DOHH2 (cell line): ENCODE measurements around the gene FGF11.
"Not testable (repeated sequence)": the region's sequence is repeated elsewhere in the genome, so short reads cannot be mapped to it uniquely, and the experiment has no call there.

Experiments
- H3F3A ChIP-seq: fragments of 200-600 bp; sonication (generic), shearing (Covaris generic); 2 replicates; pipeline ENCODE4 v1.6.0; 2016; ENCODE audit warnings: antibody characterized with exemption, mild to moderate bottlenecking; ENCODE audit not compliant: control insufficient read depth, insufficient read depth
- H3K27ac ChIP-seq: fragments of 200-600 bp; sonication (generic); 2 replicates; pipeline ENCODE4 v1.5.1; 2014; ENCODE audit warnings: low read depth, mild to moderate bottlenecking, low read length, moderate library complexity
- H3K27me3 ChIP-seq: fragments of 200-600 bp; sonication (generic); 2 replicates; pipeline ENCODE4 v1.6.1; 2014; ENCODE audit warnings: mild to moderate bottlenecking, low read length, mixed read lengths; ENCODE audit not compliant: control insufficient read depth
- H3K36me3 ChIP-seq: fragments of 200-600 bp; sonication (generic); 2 replicates; pipeline ENCODE4 v1.6.1; 2014; ENCODE audit warnings: mild to moderate bottlenecking, low read length, moderate library complexity, mixed read lengths; ENCODE audit not compliant: control insufficient read depth
- H3K4me1 ChIP-seq: fragments of 200-600 bp; sonication (generic); 2 replicates; pipeline ENCODE4 v1.6.1; 2014; ENCODE audit warnings: mild to moderate bottlenecking, low read length, mixed read lengths; ENCODE audit not compliant: control insufficient read depth
- H3K4me2 ChIP-seq: fragments of 200-600 bp; sonication (generic); 2 replicates; pipeline ENCODE4 v1.6.0; 2014; ENCODE audit warnings: mild to moderate bottlenecking, low read length, moderate library complexity
- H3K4me3 ChIP-seq: fragments of 200-600 bp; sonication (generic); 2 replicates; pipeline ENCODE4 v1.5.1; 2014; ENCODE audit warnings: mild to moderate bottlenecking, low read length, mixed read lengths
- H3K79me2 ChIP-seq: fragments of 200-600 bp; sonication (generic); 2 replicates; pipeline ENCODE4 v1.6.1; 2014; ENCODE audit warnings: mild to moderate bottlenecking, low read length, mixed read lengths; ENCODE audit not compliant: control insufficient read depth
- H3K9me2 ChIP-seq: fragments of 200-600 bp; sonication (generic); replicated peaks from 2 replicates; pipeline ENCODE4 v1.6.1; 2014; ENCODE audit warnings: mild to moderate bottlenecking, low read length, mixed read lengths; ENCODE audit not compliant: control insufficient read depth
- H3K9me3 ChIP-seq: fragments of 200-600 bp; sonication (generic); 2 replicates; pipeline ENCODE4 v1.6.1; 2014; ENCODE audit warnings: antibody characterized with exemption, low read length, mixed read lengths; ENCODE audit not compliant: control insufficient read depth, insufficient read depth
- H4K20me1 ChIP-seq: fragments of 200-600 bp; sonication (generic); 2 replicates; pipeline ENCODE4 v1.6.0; 2014; ENCODE audit warnings: low read depth, mild to moderate bottlenecking, antibody characterized with exemption, low read length, moderate library complexity; ENCODE audit not compliant: control insufficient read depth, insufficient read depth
- CTCF ChIP-seq: fragments of 200-600 bp; sonication (generic); IDR thresholded peaks from one replicate; pipeline ENCODE4 v1.5.1; 2014; ENCODE audit warnings: antibody characterized with exemption, mild to moderate bottlenecking, low read depth, low read length; ENCODE audit not compliant: poor library complexity, severe bottlenecking
- EZH2phosphoT487 ChIP-seq: fragments of 200-600 bp; sonication (generic); IDR thresholded peaks from 2 replicates; pipeline ENCODE4 v1.6.1; 2017; ENCODE audit warnings: borderline replicate concordance, mild to moderate bottlenecking, antibody characterized with exemption, low read length, moderate library complexity, mixed read lengths

Gene FGF11

GRCh38 chr17:7471729-7472128, 32.4 kb downstream of the FGF11 start:
- peaks cover 13% of the 10 kb centered on the region for H3K4me1 ChIP-seq
- H3F3A ChIP-seq = 0 out of 2 replicates have a peak, but pooled peaks cover 3% of the 10 kb centered on the region
- H3K4me3 ChIP-seq = no peak overlapping the region
- no peak overlapping the region for H3K27ac ChIP-seq
- TF ChIP-seq EZH2phosphoT487 (no peak), CTCF (no peak)
- no peak overlapping the region for H3K4me2 ChIP-seq
- H3K9me3 ChIP-seq = no peaks in the 10 kb centered on the region
- H3K9me2 ChIP-seq = no peaks in the 10 kb centered on the region
- no peaks in the 10 kb centered on the region; the same call in 1 of the 2 replicates for H3K36me3 ChIP-seq
- H4K20me1 ChIP-seq = no peaks in the 10 kb centered on the region
- H3K79me2 ChIP-seq = peaks cover 23% of the 10 kb centered on the region
- no peaks in the 10 kb centered on the region for H3K27me3 ChIP-seq

- H4K20me1 ChIP-seq, H3K4me3 ChIP-seq, H3K4me2 ChIP-seq, H3K27me3 ChIP-seq, H3K36me3 ChIP-seq, H3K9me3 ChIP-seq, H3K27ac ChIP-seq, H3F3A ChIP-seq, H3K9me2 ChIP-seq: not testable (repeated sequence)
- Histone ChIP-seq H3K79me2 (peaks cover 41% of the 10 kb centered on the region), H3K4me1 (peaks cover 13% of the 10 kb centered on the region)
Observed at GRCh38 chr17:7474767-7475166, 35.5 kb downstream of the FGF11 start.

GRCh38 chr17:7475764-7476422, 36.6 kb downstream of the FGF11 start:
- H3F3A ChIP-seq = 0 out of 2 replicates have a peak, but pooled peaks cover 3% of the 10 kb centered on the region
- no peak overlapping the region for H3K4me3 ChIP-seq
- no peaks in the 10 kb centered on the region for H3K9me3 ChIP-seq
- no peaks in the 10 kb centered on the region for H3K9me2 ChIP-seq
- H3K36me3 ChIP-seq = no peaks in the 10 kb centered on the region
- no peak overlapping the region for H3K4me2 ChIP-seq
- H4K20me1 ChIP-seq = no peaks in the 10 kb centered on the region
- no peaks in the 10 kb centered on the region for H3K27me3 ChIP-seq
- H3K4me1 ChIP-seq = peaks cover 24% of the 10 kb centered on the region
- H3K79me2 ChIP-seq = peaks cover 44% of the 10 kb centered on the region
- TF ChIP-seq CTCF = no peak
- no peak for TF ChIP-seq EZH2phosphoT487
- no peak overlapping the region for H3K27ac ChIP-seq

GRCh38 chr17:7476494-7476893, 37.2 kb downstream of the FGF11 start:
- Histone ChIP-seq H3K27ac (no peak overlapping the region), H4K20me1 (no peaks in the 10 kb centered on the region), H3K79me2 (peaks cover 44% of the 10 kb centered on the region), H3F3A (peaks cover 4% of the 10 kb centered on the region; the same call in 1 of the 2 replicates), H3K4me1 (peaks cover 24% of the 10 kb centered on the region), H3K9me3 (no peaks in the 10 kb centered on the region), H3K4me2 (no peak overlapping the region), H3K4me3 (no peak overlapping the region), H3K27me3 (no peaks in the 10 kb centered on the region), H3K36me3 (no peaks in the 10 kb centered on the region), H3K9me2 (no peaks in the 10 kb centered on the region)
- no peak for TF ChIP-seq CTCF
- TF ChIP-seq EZH2phosphoT487 = no peak
